ENCODE data around the gene TM2D3.

GRCh38 chr15:101611007-101611406, 41.2 kb downstream of the TM2D3 start:
- TF ChIP-seq POLR2AphosphoS5 (IDR thresholded peaks at IDR 0.05): no peak
- no peak for TF ChIP-seq POLR2A (IDR thresholded peaks at IDR 0.05)
- TF ChIP-seq CTCF (IDR thresholded peaks at IDR 0.05): no peak

All from prostate gland (tissue), 2 donors.